TTC549 (cell line): Measurements from ENCODE around the gene PASK.

Experiments
- FAIRE-seq: peaks from 2 replicates; lab custom pipeline; 2012; peaks lifted over from hg19 to GRCh38; lab: Jason Lieb, UNC

Gene PASK

GRCh38 chr2:241064008-241064801, 85.1 kb downstream of the PASK start:
- no peak for FAIRE-seq

- no peak for FAIRE-seq
Observed at GRCh38 chr2:241063587-241063986, 85.7 kb downstream of the PASK start.

DNA sequence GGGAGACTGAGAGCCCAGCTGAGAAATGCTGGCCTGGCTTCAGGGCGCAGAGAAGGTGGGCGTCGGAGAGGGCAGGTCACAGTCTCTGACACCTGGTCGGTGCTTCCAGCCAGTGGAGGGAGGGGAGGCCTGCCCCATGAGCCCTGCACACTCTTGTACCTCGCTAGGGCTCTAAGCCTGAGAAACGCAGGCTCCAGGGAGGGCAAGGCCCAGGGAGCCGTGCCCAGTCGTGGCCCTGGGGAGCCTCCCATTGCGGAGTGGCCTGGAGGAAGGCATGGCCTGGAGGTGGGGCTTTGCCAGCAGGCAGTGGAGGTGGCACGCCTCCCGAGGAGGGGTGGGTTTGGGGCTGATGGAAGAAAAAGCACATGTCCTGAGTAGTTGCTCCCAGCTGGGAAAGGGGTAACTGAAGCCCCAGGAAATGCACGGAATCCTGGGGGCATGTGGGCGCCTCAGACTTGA, 86.2 kb downstream of the PASK start:
- FAIRE-seq = no peak

GRCh38 chr2:241062389-241063092, 86.7 kb downstream of the PASK start:
- no peak for FAIRE-seq

GRCh38 chr2:241061275-241061674, 88.0 kb downstream of the PASK start:
- no peak for FAIRE-seq
